ENCODE measurements around the gene MAB21L3.

MAB21L3 gene

GRCh38 chr1:116110567-116111523, at the start of gene MAB21L3:
Gene MAB21L3 (plus strand): TSS chr1:116111399. CDS start chr1:116112616, 1,217 bp downstream.
- DNase-seq, result no peak

GRCh38 chr1:116062201-116062600, 49.0 kb upstream of the MAB21L3 start:
- DNase-seq, result no peak

- DNase-seq, result no peak
Measured at GRCh38 chr1:116064616-116065015, 46.6 kb upstream of the MAB21L3 start.

GRCh38 chr1:116066868-116067565, 44.2 kb upstream of the MAB21L3 start:
- no peak for DNase-seq

GRCh38 chr1:116067566-116067890, 43.7 kb upstream of the MAB21L3 start:
- DNase-seq, result no peak

- no peak for DNase-seq
Measured at GRCh38 chr1:116075575-116075974, 35.6 kb upstream of the MAB21L3 start.

GRCh38 chr1:116075990-116076389, 35.2 kb upstream of the MAB21L3 start:
- DNase-seq, result no peak

- no peak for DNase-seq
Measured at GRCh38 chr1:116076831-116077230, 34.4 kb upstream of the MAB21L3 start.

GRCh38 chr1:116078699-116079223, 32.4 kb upstream of the MAB21L3 start:
- no peak for DNase-seq

GRCh38 chr1:116087628-116088027, 23.6 kb upstream of the MAB21L3 start:
- DNase-seq, result no peak

- no peak for DNase-seq
Measured at GRCh38 chr1:116089870-116090269, 21.3 kb upstream of the MAB21L3 start.

- DNase-seq, result no peak
Measured at GRCh38 chr1:116091083-116091482, 20.1 kb upstream of the MAB21L3 start.

GRCh38 chr1:116092752-116093489, 18.3 kb upstream of the MAB21L3 start:
- DNase-seq, result no peak

GRCh38 chr1:116095027-116095426, 16.2 kb upstream of the MAB21L3 start:
- no peak for DNase-seq

- DNase-seq, result no peak
Measured at GRCh38 chr1:116096013-116096618, 15.1 kb upstream of the MAB21L3 start.

GRCh38 chr1:116097626-116098025, 13.6 kb upstream of the MAB21L3 start:
- no peak for DNase-seq

- DNase-seq, result no peak
Measured at GRCh38 chr1:116099379-116099778, 11.8 kb upstream of the MAB21L3 start.

GRCh38 chr1:116099919-116100318, 11.3 kb upstream of the MAB21L3 start:
- DNase-seq, result no peak

GRCh38 chr1:116104667-116105066, 6.5 kb upstream of the MAB21L3 start:
- DNase-seq, result no peak

- no peak for DNase-seq
Measured at GRCh38 chr1:116105996-116106395, 5.2 kb upstream of the MAB21L3 start.

- DNase-seq, result no peak
Measured at GRCh38 chr1:116106646-116107045, 4.6 kb upstream of the MAB21L3 start.

- no peak for DNase-seq
Measured at GRCh38 chr1:116107371-116107770, 3.8 kb upstream of the MAB21L3 start.

- no peak for DNase-seq
Measured at GRCh38 chr1:116111524-116112021, 374 bp downstream of the MAB21L3 start.

Measured in activated CD4-positive, alpha-beta T cell treated with anti-CD3 and anti-CD28 coated beads for 1 hour (primary cell).